WI38 (cell line): ENCODE measurements around the gene EMB.
"Not testable (repeated sequence)": the region's sequence is repeated elsewhere in the genome, so short reads cannot be mapped to it uniquely, and the experiment has no call there.

Source experiments
- H3K4me3 ChIP-seq: 2 replicates; pipeline ENCODE4 v1.5.1; 2011; ENCODE audit warnings: low read depth, mild to moderate bottlenecking, control low read depth, low read length
- CTCF ChIP-seq: IDR thresholded peaks from 2 replicates; pipeline ENCODE4 v1.5.1; 2012; ENCODE audit warnings: low read depth, mild to moderate bottlenecking, control low read depth, low read length

The EMB gene

GRCh38 chr5:50420343-50420935, 20.6 kb downstream of the EMB start:
- TF ChIP-seq CTCF: no peak
- H3K4me3 ChIP-seq: no peak overlapping the region

- not testable (repeated sequence) for H3K4me3 ChIP-seq
Observed at GRCh38 chr5:50419656-50420055, 21.4 kb downstream of the EMB start.

- not testable (repeated sequence) for H3K4me3 ChIP-seq
Observed at GRCh38 chr5:50416637-50417036, 24.5 kb downstream of the EMB start.

GRCh38 chr5:50415912-50416311, 25.2 kb downstream of the EMB start:
- no peak for TF ChIP-seq CTCF
- no peak overlapping the region for H3K4me3 ChIP-seq

GRCh38 chr5:50410932-50411331, 30.2 kb downstream of the EMB start:
- not testable (repeated sequence) for H3K4me3 ChIP-seq

GRCh38 chr5:50406877-50407276, 34.2 kb downstream of the EMB start:
- H3K4me3 ChIP-seq: no peak overlapping the region
- no peak for TF ChIP-seq CTCF

- no peak overlapping the region for H3K4me3 ChIP-seq
- TF ChIP-seq CTCF: no peak
Observed at GRCh38 chr5:50401336-50401735, 39.8 kb downstream of the EMB start.

GRCh38 chr5:50393925-50394609, 47.0 kb downstream of the EMB start:
- H3K4me3 ChIP-seq: not testable (repeated sequence)

GRCh38 chr5:50392289-50392688, 48.8 kb downstream of the EMB start:
- not testable (repeated sequence) for H3K4me3 ChIP-seq

- H3K4me3 ChIP-seq: not testable (repeated sequence)
Observed at GRCh38 chr5:50384381-50384780, 56.7 kb downstream of the EMB start.

- not testable (repeated sequence) for H3K4me3 ChIP-seq
Observed at GRCh38 chr5:50376696-50377095, 64.4 kb downstream of the EMB start.

GRCh38 chr5:50369287-50370033, 71.6 kb downstream of the EMB start:
- H3K4me3 ChIP-seq: not testable (repeated sequence)
